ENCODE results near the gene VWDE.

GRCh38 chr7:12391922-12392615 is 11.6 kb downstream of the VWDE start:
- TF ChIP-seq, protein P1, sequence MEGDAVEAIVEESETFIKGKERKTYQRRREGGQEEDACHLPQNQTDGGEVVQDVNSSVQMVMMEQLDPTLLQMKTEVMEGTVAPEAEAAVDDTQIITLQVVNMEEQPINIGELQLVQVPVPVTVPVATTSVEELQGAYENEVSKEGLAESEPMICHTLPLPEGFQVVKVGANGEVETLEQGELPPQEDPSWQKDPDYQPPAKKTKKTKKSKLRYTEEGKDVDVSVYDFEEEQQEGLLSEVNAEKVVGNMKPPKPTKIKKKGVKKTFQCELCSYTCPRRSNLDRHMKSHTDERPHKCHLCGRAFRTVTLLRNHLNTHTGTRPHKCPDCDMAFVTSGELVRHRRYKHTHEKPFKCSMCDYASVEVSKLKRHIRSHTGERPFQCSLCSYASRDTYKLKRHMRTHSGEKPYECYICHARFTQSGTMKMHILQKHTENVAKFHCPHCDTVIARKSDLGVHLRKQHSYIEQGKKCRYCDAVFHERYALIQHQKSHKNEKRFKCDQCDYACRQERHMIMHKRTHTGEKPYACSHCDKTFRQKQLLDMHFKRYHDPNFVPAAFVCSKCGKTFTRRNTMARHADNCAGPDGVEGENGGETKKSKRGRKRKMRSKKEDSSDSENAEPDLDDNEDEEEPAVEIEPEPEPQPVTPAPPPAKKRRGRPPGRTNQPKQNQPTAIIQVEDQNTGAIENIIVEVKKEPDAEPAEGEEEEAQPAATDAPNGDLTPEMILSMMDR (IDR thresholded peaks at IDR 0.05; ENCODE audit: extremely low read depth in 1 of 2, insufficient read depth in 1 of 2, low read depth in 1 of 2, low read length in 2 of 2), result no peak
- TF ChIP-seq POLR2A (IDR thresholded peaks at IDR 0.05; ENCODE audit: low read depth, low read length), result no peak
- no peak for TF ChIP-seq MYC (IDR thresholded peaks at IDR 0.05; ENCODE audit: low read depth, low read length)
- no peak for TF ChIP-seq EZH2 (IDR thresholded peaks at IDR 0.05; ENCODE audit: borderline replicate concordance, low read depth, low read length, severe bottlenecking)
- TF ChIP-seq JUN (IDR thresholded peaks at IDR 0.05; ENCODE audit: borderline replicate concordance, insufficient read depth, insufficient read length, low read depth), result no peak
- no peak for TF ChIP-seq POLR2AphosphoS5 (IDR thresholded peaks at IDR 0.05; ENCODE audit: insufficient read depth, low read depth, low read length)
- TF ChIP-seq GATA2 (IDR thresholded peaks at IDR 0.05; ENCODE audit: insufficient read depth, insufficient read length, low read depth, low read length), result no peak
- TF ChIP-seq FOS (IDR thresholded peaks at IDR 0.05; ENCODE audit: borderline replicate concordance, insufficient read depth, low read length), result no peak
